ENCODE measurements around the gene PTPRG. TPM values are rescaled to one million over a fixed set of nuclear protein-coding genes. Genes with fewer than 3 reads are reported as not detected.

The PTPRG gene
- polyA plus RNA-seq, 1 donor (not counting 4 experiments of a cell fraction or from before 2014, with no cell fraction given), result 12.1 TPM

DNA sequence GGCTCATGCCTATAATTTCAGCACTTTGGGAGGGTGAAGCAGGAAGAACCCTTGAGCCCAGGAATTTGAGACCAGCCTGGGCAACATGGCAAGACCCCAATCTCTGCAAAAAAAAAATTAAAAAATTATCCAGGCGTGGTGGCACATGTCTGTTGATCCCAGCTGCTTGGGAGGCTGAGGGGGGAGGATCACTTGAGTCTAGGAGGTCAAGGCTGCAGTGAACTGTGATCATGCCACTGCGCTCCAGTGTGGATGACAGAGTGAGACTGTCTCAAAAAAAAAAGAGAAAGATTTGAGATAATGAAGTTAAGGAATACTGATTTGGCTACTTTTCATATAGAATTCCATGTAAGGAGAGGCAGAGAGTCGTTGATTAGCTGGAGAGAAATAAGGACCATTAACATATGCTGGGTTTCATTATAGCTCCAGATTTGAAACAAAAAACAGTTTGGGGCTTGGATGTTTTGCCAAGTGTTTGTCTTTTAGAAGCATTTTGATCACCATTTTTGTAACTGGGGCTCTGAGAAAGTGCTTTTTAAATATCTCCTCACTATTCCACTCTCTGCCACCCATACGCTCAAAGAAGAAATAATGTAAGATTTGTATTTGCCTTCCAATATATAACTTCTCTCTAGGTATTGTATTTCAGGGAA is 597.8 kb downstream of the PTPRG start:
- Histone ChIP-seq H2AFZ (ENCODE audit: control insufficient read depth, low read length) (no peak overlapping the region), H3K9me3 (ENCODE audit: control insufficient read depth, low read depth, low read length) (no peaks in the 10 kb centered on the region), H3K36me3 (ENCODE audit: control insufficient read depth in 2 of 2, extremely low read depth in 1 of 2, insufficient read depth in 2 of 2, low read length in 2 of 2) (no peaks in the 10 kb centered on the region), H3K4me3 (ENCODE audit: control insufficient read depth in 2 of 3, extremely low read depth in 1 of 3, insufficient read depth in 2 of 3, low read depth in 1 of 3, low read length in 3 of 3) (no peak overlapping the region), H3K27me3 (ENCODE audit: control insufficient read depth, extremely low read depth, insufficient read depth, low read length) (no peaks in the 10 kb centered on the region), H3K4me1 (ENCODE audit: control insufficient read depth, extremely low read depth, insufficient read depth, low read length) (no peaks in the 10 kb centered on the region), H3K9ac (ENCODE audit: control insufficient read depth, extremely low read depth, insufficient read depth, low read length) (no peak overlapping the region), H3K79me2 (ENCODE audit: control insufficient read depth, insufficient read depth, low read length) (no peaks in the 10 kb centered on the region), H4K20me1 (ENCODE audit: control insufficient read depth, extremely low read depth, insufficient read depth, low read length) (no peaks in the 10 kb centered on the region), H3K27ac (ENCODE audit: control insufficient read depth, insufficient read depth, low read length) (no peak overlapping the region), H3K9me1 (ENCODE audit: control insufficient read depth, extremely low read depth, insufficient read depth, low read length) (no peaks in the 10 kb centered on the region), H3K4me2 (ENCODE audit: control insufficient read depth, extremely low read depth, insufficient read depth, low read depth, low read length) (no peak overlapping the region)
- TF ChIP-seq EZH2 (IDR thresholded peaks at IDR 0.05; ENCODE audit: low read length), result no peak
- TF ChIP-seq, protein P1, sequence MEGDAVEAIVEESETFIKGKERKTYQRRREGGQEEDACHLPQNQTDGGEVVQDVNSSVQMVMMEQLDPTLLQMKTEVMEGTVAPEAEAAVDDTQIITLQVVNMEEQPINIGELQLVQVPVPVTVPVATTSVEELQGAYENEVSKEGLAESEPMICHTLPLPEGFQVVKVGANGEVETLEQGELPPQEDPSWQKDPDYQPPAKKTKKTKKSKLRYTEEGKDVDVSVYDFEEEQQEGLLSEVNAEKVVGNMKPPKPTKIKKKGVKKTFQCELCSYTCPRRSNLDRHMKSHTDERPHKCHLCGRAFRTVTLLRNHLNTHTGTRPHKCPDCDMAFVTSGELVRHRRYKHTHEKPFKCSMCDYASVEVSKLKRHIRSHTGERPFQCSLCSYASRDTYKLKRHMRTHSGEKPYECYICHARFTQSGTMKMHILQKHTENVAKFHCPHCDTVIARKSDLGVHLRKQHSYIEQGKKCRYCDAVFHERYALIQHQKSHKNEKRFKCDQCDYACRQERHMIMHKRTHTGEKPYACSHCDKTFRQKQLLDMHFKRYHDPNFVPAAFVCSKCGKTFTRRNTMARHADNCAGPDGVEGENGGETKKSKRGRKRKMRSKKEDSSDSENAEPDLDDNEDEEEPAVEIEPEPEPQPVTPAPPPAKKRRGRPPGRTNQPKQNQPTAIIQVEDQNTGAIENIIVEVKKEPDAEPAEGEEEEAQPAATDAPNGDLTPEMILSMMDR (optimal IDR thresholded peaks at IDR 0.05 in 1 of 3, IDR thresholded peaks at IDR 0.05 in 1 of 3, conservative IDR thresholded peaks at IDR 0.05 in 1 of 3; ENCODE audit: extremely low read depth in 1 of 3, insufficient read depth in 2 of 3, low read length in 3 of 3), result no peak
- FAIRE-seq (no peak), DNase-seq (ENCODE audit: low read depth, low spot score) (no peak)
- dilution Hi-C loops (cut with MboI; ENCODE audit: extremely low pct_ligation_motif_present, low sequenced_read_pairs), result no loop called here

DNA sequence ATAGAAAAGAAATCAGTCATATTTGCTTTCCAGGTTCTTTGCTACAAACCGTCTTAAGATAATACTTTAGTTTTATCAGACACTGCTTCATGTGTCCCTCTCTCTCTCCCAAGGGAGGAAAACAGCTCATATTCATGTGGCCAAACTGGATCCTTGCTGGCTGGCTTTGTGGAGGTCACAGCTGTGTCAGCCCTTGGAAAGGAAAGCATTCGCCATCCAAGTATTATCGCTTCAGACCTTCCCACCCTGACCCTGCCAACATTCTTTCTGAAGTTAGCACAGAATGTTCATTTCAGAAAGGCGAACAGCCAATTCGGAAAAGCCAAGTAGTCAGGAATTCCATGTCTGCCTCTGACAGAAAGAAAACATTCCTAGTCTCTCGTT is 598.3 kb downstream of the PTPRG start:
- Histone ChIP-seq H3K9ac (ENCODE audit: control insufficient read depth, extremely low read depth, insufficient read depth, low read length) (no peak overlapping the region), H3K9me3 (ENCODE audit: control insufficient read depth, low read depth, low read length) (no peaks in the 10 kb centered on the region), H3K9me1 (ENCODE audit: control insufficient read depth, extremely low read depth, insufficient read depth, low read length) (no peaks in the 10 kb centered on the region), H3K27ac (ENCODE audit: control insufficient read depth, insufficient read depth, low read length) (no peak overlapping the region), H3K36me3 (ENCODE audit: control insufficient read depth in 2 of 2, extremely low read depth in 1 of 2, insufficient read depth in 2 of 2, low read length in 2 of 2) (no peaks in the 10 kb centered on the region), H2AFZ (ENCODE audit: control insufficient read depth, low read length) (no peak overlapping the region), H3K4me3 (ENCODE audit: control insufficient read depth in 2 of 3, extremely low read depth in 1 of 3, insufficient read depth in 2 of 3, low read depth in 1 of 3, low read length in 3 of 3) (no peak overlapping the region), H3K4me1 (ENCODE audit: control insufficient read depth, extremely low read depth, insufficient read depth, low read length) (no peaks in the 10 kb centered on the region), H3K79me2 (ENCODE audit: control insufficient read depth, insufficient read depth, low read length) (no peaks in the 10 kb centered on the region), H4K20me1 (ENCODE audit: control insufficient read depth, extremely low read depth, insufficient read depth, low read length) (no peaks in the 10 kb centered on the region), H3K4me2 (ENCODE audit: control insufficient read depth, extremely low read depth, insufficient read depth, low read depth, low read length) (no peak overlapping the region), H3K27me3 (ENCODE audit: control insufficient read depth, extremely low read depth, insufficient read depth, low read length) (no peaks in the 10 kb centered on the region)
- dilution Hi-C loops (cut with MboI; ENCODE audit: extremely low pct_ligation_motif_present, low sequenced_read_pairs), result no loop called here
- FAIRE-seq (no peak), DNase-seq (ENCODE audit: low read depth, low spot score) (no peak)
- TF ChIP-seq EZH2 (IDR thresholded peaks at IDR 0.05; ENCODE audit: low read length), result no peak
- TF ChIP-seq, protein P1 (optimal IDR thresholded peaks at IDR 0.05 in 1 of 3, IDR thresholded peaks at IDR 0.05 in 1 of 3, conservative IDR thresholded peaks at IDR 0.05 in 1 of 3; ENCODE audit: extremely low read depth in 1 of 3, insufficient read depth in 2 of 3, low read length in 3 of 3), result no peak

Data from keratinocyte (primary cell).